HEK293 (cell line): Measurements from ENCODE around the gene RYR2.

Experiments used
- GFI1B ChIP-seq: fragments of 450-650 bp; formaldehyde crosslinking; IDR thresholded peaks from 2 replicates; pipeline ENCODE4 v1.5.1; 2016; ENCODE audit warnings: missing biosample characterization, missing genetic modification characterization
- IKZF3 ChIP-seq: fragments of 450-650 bp; IDR thresholded peaks from 2 replicates; pipeline ENCODE4 v1.5.0; 2018; ENCODE audit warnings: missing biosample characterization, mild to moderate bottlenecking, missing genetic modification characterization, moderate library complexity
- SETDB1 ChIP-seq: IDR thresholded peaks from one replicate; pipeline ENCODE4 v1.6.1; 2017; ENCODE audit warnings: mild to moderate bottlenecking, low read length, moderate library complexity, mixed read lengths; ENCODE audit not compliant: insufficient read length
- YY1 ChIP-seq: fragments of 450-650 bp; formaldehyde crosslinking; IDR thresholded peaks from 2 replicates; pipeline ENCODE4 v1.5.1; 2018; ENCODE audit warnings: missing biosample characterization, missing genetic modification characterization
- ZNF19 ChIP-seq: fragments of 450-650 bp; formaldehyde crosslinking; IDR thresholded peaks from 2 replicates; pipeline ENCODE4; 2016; ENCODE audit warnings: missing biosample characterization, missing genetic modification characterization, low read depth
- ZNF202 ChIP-seq: fragments of 450-650 bp; formaldehyde crosslinking; IDR thresholded peaks from 2 replicates; pipeline ENCODE4 v1.5.1; 2016; ENCODE audit warnings: missing biosample characterization, missing genetic modification characterization, borderline replicate concordance
- ZNF274 ChIP-seq, 2 experiments: fragments of 200-500 bp in 1 of 2; fragments of 450-650 bp in 1 of 2; sonication (Bioruptor generic) in 1 of 2; formaldehyde crosslinking in 1 of 2; IDR thresholded peaks; 2 replicates each; pipeline versions ENCODE4 v1.5.1 to v1.6.1; 2014 to 2016; ENCODE audit warnings: borderline replicate concordance in 1 of 2, inconsistent platforms in 1 of 2, low read length in 1 of 2, missing biosample characterization in 1 of 2, missing genetic modification characterization in 1 of 2
- TF ChIP-seq, protein P1 (sequence below): fragments of 450-650 bp; formaldehyde crosslinking; IDR thresholded peaks from 2 replicates; pipeline ENCODE4 v1.5.1; 2016; ENCODE audit warnings: missing biosample characterization, missing genetic modification characterization
- TF ChIP-seq, protein P2 (sequence below): fragments of 450-650 bp; formaldehyde crosslinking; IDR thresholded peaks from 2 replicates; pipeline ENCODE4 v1.5.1; 2017; ENCODE audit warnings: missing biosample characterization, missing genetic modification characterization
- TF ChIP-seq, protein P3 (sequence below): fragments of 450-650 bp; IDR thresholded peaks from 2 replicates; pipeline ENCODE4 v1.5.1; 2018; ENCODE audit warnings: missing biosample characterization, mild to moderate bottlenecking, missing genetic modification characterization
- TF ChIP-seq, protein P4 (sequence below): fragments of 450-650 bp; formaldehyde crosslinking; IDR thresholded peaks from 2 replicates; pipeline ENCODE4 v1.5.1; 2016; ENCODE audit warnings: missing biosample characterization, missing genetic modification characterization
- TF ChIP-seq, protein P5 (sequence below): fragments of 450-650 bp; formaldehyde crosslinking; IDR thresholded peaks from 2 replicates; pipeline ENCODE4 v1.5.1; 2016; ENCODE audit warnings: missing biosample characterization, missing genetic modification characterization
- TF ChIP-seq, protein P6 (sequence below): fragments of 450-650 bp; formaldehyde crosslinking; IDR thresholded peaks from 2 replicates; pipeline ENCODE4 v1.5.1; 2016; ENCODE audit warnings: missing biosample characterization, missing genetic modification characterization, low read depth
- TF ChIP-seq, protein P7 (sequence below): fragments of 450-650 bp; formaldehyde crosslinking; IDR thresholded peaks from 2 replicates; pipeline ENCODE4 v1.5.1; 2016; ENCODE audit warnings: missing biosample characterization, missing genetic modification characterization, low read depth

DNA sequence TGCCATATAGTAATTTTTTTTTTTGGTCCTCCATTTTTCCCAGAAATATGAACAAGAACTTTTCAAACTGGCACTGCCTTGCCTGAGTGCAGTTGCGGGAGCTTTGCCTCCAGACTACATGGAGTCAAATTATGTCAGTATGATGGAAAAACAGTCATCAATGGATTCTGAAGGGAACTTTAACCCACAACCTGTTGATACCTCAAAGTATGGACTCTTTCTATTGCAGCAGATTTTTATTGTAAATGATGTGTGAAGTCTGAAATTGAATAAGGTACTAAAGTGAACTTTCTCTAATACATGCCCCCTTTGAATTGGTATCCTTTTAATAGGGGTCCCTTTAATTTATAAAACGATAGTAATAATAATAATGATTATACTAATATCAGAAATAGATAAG is 613.8 kb downstream of the RYR2 start:
- TF ChIP-seq, protein P1, sequence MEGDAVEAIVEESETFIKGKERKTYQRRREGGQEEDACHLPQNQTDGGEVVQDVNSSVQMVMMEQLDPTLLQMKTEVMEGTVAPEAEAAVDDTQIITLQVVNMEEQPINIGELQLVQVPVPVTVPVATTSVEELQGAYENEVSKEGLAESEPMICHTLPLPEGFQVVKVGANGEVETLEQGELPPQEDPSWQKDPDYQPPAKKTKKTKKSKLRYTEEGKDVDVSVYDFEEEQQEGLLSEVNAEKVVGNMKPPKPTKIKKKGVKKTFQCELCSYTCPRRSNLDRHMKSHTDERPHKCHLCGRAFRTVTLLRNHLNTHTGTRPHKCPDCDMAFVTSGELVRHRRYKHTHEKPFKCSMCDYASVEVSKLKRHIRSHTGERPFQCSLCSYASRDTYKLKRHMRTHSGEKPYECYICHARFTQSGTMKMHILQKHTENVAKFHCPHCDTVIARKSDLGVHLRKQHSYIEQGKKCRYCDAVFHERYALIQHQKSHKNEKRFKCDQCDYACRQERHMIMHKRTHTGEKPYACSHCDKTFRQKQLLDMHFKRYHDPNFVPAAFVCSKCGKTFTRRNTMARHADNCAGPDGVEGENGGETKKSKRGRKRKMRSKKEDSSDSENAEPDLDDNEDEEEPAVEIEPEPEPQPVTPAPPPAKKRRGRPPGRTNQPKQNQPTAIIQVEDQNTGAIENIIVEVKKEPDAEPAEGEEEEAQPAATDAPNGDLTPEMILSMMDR (tag by site-specific recombination): no peak
- TF ChIP-seq ZNF274 (IDR thresholded peaks at IDR 0.05; ENCODE audit: low read length) (no peak), ZNF274 (tag by site-specific recombination; IDR thresholded peaks at IDR 0.05; ENCODE audit: borderline replicate concordance) (no peak), ZNF19 (tag by site-specific recombination) (no peak), GFI1B (tag by site-specific recombination) (no peak), YY1 (tag by site-specific recombination) (no peak), ZNF202 (tag by site-specific recombination) (no peak), SETDB1 (no peak), IKZF3 (tag by site-specific recombination) (no peak)
- TF ChIP-seq, protein P2, sequence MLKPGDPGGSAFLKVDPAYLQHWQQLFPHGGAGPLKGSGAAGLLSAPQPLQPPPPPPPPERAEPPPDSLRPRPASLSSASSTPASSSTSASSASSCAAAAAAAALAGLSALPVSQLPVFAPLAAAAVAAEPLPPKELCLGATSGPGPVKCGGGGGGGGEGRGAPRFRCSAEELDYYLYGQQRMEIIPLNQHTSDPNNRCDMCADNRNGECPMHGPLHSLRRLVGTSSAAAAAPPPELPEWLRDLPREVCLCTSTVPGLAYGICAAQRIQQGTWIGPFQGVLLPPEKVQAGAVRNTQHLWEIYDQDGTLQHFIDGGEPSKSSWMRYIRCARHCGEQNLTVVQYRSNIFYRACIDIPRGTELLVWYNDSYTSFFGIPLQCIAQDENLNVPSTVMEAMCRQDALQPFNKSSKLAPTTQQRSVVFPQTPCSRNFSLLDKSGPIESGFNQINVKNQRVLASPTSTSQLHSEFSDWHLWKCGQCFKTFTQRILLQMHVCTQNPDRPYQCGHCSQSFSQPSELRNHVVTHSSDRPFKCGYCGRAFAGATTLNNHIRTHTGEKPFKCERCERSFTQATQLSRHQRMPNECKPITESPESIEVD (tag by site-specific recombination): no peak
- TF ChIP-seq, protein P3, sequence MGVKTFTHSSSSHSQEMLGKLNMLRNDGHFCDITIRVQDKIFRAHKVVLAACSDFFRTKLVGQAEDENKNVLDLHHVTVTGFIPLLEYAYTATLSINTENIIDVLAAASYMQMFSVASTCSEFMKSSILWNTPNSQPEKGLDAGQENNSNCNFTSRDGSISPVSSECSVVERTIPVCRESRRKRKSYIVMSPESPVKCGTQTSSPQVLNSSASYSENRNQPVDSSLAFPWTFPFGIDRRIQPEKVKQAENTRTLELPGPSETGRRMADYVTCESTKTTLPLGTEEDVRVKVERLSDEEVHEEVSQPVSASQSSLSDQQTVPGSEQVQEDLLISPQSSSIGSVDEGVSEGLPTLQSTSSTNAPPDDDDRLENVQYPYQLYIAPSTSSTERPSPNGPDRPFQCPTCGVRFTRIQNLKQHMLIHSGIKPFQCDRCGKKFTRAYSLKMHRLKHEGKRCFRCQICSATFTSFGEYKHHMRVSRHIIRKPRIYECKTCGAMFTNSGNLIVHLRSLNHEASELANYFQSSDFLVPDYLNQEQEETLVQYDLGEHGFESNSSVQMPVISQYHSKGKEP (tag by site-specific recombination): no peak
- TF ChIP-seq, protein P4, sequence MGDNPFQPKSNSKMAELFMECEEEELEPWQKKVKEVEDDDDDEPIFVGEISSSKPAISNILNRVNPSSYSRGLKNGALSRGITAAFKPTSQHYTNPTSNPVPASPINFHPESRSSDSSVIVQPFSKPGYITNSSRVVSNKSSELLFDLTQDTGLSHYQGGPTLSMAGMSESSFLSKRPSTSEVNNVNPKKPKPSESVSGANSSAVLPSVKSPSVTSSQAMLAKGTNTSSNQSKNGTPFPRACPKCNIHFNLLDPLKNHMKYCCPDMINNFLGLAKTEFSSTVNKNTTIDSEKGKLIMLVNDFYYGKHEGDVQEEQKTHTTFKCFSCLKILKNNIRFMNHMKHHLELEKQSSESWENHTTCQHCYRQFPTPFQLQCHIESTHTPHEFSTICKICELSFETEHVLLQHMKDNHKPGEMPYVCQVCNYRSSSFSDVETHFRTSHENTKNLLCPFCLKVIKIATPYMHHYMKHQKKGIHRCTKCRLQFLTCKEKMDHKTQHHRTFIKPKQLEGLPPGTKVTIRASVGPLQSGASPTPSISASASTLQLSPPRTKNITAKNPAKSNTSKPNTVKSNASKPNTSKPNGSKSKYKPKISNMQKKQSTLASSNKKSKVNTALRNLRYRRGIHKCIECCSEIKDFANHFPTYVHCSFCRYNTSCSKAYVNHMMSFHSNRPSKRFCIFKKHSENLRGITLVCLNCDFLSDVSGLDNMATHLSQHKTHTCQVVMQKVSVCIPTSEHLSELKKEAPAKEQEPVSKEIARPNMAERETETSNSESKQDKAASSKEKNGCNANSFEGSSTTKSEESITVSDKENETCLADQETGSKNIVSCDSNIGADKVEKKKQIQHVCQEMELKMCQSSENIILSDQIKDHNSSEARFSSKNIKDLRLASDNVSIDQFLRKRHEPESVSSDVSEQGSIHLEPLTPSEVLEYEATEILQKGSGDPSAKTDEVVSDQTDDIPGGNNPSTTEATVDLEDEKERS (tag by site-specific recombination): no peak
- TF ChIP-seq, protein P5, sequence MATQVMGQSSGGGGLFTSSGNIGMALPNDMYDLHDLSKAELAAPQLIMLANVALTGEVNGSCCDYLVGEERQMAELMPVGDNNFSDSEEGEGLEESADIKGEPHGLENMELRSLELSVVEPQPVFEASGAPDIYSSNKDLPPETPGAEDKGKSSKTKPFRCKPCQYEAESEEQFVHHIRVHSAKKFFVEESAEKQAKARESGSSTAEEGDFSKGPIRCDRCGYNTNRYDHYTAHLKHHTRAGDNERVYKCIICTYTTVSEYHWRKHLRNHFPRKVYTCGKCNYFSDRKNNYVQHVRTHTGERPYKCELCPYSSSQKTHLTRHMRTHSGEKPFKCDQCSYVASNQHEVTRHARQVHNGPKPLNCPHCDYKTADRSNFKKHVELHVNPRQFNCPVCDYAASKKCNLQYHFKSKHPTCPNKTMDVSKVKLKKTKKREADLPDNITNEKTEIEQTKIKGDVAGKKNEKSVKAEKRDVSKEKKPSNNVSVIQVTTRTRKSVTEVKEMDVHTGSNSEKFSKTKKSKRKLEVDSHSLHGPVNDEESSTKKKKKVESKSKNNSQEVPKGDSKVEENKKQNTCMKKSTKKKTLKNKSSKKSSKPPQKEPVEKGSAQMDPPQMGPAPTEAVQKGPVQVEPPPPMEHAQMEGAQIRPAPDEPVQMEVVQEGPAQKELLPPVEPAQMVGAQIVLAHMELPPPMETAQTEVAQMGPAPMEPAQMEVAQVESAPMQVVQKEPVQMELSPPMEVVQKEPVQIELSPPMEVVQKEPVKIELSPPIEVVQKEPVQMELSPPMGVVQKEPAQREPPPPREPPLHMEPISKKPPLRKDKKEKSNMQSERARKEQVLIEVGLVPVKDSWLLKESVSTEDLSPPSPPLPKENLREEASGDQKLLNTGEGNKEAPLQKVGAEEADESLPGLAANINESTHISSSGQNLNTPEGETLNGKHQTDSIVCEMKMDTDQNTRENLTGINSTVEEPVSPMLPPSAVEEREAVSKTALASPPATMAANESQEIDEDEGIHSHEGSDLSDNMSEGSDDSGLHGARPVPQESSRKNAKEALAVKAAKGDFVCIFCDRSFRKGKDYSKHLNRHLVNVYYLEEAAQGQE: no peak
- TF ChIP-seq, protein P6, sequence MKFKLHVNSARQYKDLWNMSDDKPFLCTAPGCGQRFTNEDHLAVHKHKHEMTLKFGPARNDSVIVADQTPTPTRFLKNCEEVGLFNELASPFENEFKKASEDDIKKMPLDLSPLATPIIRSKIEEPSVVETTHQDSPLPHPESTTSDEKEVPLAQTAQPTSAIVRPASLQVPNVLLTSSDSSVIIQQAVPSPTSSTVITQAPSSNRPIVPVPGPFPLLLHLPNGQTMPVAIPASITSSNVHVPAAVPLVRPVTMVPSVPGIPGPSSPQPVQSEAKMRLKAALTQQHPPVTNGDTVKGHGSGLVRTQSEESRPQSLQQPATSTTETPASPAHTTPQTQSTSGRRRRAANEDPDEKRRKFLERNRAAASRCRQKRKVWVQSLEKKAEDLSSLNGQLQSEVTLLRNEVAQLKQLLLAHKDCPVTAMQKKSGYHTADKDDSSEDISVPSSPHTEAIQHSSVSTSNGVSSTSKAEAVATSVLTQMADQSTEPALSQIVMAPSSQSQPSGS (tag by site-specific recombination): no peak
- TF ChIP-seq, protein P7, sequence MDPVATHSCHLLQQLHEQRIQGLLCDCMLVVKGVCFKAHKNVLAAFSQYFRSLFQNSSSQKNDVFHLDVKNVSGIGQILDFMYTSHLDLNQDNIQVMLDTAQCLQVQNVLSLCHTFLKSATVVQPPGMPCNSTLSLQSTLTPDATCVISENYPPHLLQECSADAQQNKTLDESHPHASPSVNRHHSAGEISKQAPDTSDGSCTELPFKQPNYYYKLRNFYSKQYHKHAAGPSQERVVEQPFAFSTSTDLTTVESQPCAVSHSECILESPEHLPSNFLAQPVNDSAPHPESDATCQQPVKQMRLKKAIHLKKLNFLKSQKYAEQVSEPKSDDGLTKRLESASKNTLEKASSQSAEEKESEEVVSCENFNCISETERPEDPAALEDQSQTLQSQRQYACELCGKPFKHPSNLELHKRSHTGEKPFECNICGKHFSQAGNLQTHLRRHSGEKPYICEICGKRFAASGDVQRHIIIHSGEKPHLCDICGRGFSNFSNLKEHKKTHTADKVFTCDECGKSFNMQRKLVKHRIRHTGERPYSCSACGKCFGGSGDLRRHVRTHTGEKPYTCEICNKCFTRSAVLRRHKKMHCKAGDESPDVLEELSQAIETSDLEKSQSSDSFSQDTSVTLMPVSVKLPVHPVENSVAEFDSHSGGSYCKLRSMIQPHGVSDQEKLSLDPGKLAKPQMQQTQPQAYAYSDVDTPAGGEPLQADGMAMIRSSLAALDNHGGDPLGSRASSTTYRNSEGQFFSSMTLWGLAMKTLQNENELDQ (tag by site-specific recombination): no peak
